ENCODE results near the gene TMUB1. TPM values are rescaled to one million over a fixed set of nuclear protein-coding genes. Genes with fewer than 3 reads are reported as not detected.

Gene TMUB1
- polyA plus RNA-seq, 12 donors: 21.5 to 49.2 (median 26.8) TPM; not detected in 1

DNA sequence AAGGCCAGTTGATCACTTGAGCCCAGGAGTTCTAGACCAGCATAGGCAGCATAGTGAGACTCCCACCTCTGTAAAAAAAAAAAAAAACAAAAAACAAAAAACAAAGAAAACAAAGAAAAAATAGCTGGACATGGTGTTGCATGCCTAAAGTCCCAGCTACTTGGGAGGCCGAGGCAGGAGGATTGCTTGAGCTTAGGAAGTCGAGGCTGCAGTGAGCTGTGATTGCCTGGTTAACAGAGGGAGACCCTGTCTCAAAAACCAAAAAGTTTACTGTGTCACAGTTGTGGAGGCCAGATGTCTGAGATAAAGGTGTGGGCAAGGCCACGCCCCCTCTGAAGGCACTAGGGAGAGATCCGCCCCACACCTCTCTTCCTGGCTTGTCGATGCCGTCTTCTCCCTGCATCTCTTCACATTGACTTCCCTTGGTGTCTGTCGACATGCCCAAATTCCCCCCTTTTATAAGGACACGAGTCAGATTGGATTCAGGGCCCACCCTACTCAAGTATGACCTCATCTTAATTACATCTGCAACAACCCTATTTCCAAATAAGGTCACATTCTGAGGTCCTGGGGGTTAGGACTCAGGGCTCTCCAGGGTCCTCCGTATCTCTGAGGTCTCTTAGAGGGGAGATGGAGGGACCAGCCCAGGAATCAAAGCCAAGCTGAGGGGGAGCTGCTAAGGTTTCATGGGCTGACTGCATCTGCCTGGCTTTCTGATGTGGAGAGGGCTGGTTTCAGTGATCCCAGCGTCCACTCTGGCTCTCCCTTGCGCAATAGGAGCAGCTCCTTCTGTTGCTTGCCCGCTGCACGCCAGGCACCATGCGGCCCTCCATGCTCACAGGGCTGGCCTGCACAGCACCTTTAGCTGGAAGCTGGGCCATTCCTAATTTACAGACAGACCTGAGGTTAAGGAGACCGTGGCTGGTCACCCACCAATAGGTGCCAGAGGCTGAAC is 26.1 kb upstream of the TMUB1 start:
- no peak for DNase-seq

DNA sequence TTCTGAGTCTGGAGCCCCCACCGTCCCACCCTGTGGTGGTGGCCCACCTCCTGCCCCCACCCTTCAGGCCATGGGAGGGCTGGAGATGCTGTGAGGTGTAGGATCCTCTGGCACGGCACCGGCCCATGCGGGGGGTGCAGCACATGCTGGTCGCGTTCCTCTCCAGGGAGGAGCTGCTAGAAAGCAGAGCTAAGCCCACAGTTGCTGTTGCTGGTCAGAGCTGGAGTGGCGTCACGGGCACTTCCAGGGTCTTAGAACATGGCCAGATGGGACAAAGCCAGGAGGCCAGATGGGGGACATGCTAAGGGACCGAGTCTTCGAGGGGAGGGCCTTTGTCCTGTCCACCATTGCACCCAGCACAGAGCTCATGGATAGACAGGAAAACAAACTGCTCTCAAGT is 24.6 kb upstream of the TMUB1 start:
- no peak for DNase-seq

DNA sequence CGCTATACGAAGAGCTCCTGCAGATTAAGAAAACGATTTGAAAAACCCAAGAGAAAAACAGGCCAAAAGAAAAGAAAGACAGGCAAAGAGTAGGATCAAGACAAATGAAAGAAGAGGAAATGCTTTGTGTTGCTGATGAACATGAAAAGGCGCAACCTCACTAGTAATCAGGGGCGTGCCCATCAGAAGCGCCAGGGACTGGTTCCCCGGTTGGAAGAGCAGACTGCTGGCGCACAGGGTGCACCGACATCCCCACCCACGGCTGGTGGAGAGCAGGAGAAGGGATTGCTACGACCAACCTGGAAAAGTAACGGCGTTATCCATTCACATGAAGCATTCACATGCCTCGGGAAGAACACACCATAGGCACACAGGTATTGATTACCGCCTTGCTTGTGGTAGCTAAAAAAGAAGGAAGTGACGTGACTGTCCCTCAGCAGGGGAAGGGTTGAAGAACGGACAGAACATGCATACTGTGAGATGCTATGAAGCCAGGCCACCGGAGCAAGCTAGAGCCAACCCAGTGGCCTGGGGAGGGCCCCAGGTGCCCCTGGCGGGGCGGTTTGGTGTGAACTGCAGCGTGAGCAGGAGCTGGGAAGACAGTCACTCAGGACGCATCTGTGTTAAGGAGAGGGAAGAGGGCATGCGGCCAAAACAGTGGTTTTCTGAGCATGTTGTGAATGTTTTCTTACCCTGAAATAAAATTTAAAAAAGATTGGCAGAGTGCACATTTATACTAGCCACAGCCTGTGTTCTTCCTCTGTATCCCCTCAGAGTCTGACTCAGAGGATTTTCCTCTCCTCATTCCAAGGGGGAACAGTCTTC is 21.3 kb upstream of the TMUB1 start:
- DNase-seq: no peak

DNA sequence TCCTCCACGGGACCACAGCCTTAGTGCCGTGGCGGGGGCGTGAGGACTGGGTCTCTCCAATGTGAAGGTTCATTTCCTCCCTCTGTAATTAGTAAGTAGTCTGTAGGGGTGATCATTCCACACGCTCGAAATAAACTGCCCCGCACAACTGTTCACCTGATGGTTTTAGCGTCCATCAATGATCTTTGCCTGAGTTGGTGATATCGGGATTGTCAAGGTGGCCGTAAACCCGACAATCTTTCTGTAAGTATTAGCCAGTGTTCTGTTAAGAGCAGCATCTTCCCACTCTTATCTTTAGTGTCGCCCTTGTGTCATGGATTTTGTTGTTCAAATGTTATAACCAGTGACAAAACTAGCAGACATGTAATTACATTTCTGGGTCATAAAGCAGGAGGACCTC is 20.7 kb upstream of the TMUB1 start:
- DNase-seq: no peak

DNA sequence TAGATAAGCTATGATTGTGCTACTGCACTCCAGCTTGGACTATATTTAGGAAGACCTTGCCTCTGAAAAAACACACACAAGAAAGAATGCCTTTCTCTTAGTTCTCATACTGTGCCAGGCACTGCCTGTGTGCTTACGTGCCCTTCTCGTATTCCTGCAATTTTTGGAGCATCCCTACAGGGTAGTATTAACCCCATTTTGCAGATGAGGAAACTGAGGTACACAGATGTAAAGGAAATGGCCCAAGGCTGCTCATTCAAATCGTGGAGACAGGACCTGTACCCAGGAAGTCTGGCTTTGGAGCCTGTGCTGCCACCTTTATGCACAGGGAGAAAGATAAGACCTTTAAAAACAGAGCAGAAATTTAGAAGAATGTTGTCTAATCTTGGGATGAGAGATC is 19.7 kb upstream of the TMUB1 start:
- no peak for DNase-seq

DNA sequence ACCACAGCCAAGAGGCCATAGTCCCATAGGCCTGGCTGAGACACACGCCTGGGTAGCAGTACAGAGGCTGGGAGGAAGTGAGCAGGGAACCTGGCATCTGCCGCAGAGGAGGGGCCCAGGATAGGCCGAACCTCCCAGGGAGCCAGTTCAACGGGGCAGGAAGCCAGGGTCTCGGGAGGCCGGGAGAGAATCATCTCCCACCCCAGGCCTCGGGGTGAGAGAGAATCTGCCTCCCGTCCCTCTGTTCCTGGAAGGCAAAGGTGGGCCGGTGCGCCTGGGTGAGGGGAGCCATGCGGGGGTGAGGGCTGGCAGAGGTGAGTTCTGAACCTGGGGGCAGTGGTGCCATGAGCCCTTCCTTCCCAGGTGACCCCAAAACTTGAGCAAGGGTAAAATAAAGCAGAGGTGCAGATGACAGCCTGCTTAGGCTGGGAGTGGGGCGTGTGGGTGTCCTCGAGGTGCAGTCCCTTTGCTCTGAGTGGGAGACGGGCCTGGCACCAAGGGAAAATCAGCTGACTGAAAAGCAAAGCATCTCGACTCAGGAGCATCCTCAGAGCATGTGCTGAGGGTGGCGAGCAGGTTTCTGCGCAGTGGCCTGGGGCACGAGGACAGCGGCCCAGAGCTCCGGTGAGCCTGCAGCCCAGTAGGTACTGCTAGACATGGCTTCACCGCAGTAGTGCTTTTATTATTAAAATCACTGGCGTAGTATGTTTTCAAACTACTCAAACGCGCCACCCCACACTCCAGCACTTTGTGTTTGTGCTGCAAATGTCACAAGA is 18.5 kb upstream of the TMUB1 start:
- no peak for DNase-seq

DNA sequence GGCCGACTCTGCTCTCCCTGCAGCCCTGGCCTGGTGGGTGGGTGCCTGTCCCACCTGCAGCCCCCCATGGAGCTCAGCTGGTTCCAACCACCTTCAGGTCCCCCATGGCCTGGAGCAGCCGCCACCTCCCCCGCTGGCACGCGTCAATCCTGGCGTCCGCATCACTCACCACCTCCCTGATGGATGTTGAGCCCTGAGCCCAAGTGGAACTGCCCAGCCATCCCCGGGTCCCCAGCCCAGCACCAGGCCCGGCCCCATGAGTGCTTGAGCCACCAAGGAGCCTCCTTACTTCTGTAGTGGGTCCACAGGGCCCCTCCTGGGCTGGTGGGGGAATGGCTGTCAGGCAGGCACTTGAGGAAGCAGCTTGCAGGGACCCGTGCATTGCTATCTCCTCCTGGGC is 17.6 kb upstream of the TMUB1 start:
- DNase-seq: no peak

DNA sequence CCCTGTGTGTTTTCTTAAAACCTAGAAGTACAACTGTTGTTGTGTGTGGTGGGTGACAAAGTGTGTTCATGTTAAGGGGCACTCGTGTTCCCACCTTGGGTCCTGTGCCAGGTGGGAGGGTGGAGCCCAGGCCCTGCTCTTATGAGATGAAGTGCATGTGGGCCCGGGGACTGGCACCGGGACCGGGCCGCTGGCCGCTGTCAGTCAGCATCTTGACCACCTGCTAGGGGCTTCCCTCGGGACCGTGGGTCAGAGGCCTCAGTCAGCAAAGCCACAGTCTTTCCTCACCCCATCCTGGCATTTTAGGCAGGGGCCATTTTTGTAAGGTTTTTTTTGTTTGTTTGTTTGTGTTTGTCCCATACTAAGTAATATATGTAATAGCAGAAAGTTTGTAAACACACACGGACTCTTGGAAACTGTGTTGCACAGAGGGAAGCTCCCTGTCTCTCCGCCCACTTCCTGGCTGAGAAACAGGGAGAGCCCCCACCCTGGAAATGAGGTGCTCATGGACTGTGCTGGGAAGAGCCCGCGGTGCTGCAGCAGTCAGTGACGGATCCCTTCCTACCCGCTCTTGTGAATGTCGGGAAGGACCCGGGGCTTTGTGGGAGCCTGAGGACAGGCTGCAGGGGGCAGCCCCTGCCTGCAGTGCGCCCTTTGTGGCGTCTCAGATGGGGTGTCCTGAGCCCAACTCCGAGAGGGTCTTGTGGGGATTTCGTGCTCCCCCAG is 16.4 kb upstream of the TMUB1 start:
- DNase-seq: no peak

DNA sequence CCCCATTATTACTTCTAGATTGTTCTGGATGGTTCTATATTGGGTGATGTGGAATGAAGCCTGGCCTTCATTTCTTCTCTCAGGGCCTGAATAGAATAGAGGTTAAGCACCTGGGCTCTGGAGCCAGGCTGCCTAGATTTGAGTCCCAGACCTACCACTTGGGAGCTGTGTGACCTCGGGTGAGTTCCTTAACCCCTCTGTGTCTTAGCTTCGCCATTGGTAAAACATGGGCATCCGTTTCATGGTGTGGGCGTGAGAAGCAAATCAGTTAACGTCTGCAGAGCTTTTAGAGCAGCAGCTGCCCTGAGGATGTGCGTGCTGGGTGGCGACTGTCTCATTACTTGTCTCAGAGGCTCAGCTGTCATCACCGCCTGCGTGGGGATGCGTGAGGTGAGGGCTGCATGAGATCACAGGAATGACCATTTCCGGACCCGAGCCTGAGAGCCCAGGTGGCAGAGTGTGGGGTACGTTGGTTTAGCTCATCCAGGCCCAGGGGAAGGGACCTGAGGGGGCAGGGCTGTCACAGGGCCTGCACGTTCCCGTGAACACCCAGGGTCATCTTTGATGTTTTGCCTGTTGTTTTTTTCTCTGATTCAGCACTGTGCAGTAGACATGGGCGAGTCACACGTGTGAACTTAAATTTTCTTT is 12.7 kb upstream of the TMUB1 start:
- DNase-seq: no peak

DNA sequence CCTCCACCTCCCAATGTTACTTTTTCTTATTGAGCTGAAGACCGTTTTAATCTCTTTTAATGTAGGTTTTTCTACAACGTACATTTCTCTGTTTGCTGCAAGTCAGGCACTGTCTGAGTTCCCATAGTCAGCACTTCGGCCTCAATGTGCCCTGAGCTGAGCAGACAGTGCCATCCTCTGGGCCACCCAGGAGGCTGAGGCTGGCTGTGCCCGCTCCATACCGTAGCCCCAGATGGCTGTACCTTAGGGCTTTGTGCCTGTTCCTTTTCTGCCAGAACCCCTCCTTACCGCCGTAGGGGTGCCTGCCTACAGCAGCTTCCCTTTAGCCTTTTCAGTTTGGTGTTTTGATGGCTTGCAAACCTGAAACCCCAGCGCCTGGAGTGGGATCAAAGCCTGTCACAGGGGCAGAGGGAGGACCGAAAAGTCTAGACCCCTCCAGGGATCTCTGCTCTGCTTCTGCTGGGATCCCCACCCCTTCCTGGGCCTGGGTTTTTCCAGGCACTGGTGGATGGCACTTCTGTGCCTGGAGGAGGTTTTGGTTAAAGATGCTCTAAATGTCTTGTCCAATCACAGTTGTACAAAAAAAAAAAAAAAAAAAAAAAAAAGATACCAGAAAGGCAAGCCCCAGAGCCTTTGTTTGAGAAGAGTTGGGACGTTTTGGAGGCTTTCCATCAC is 12.0 kb upstream of the TMUB1 start:
- DNase-seq: no peak

DNA sequence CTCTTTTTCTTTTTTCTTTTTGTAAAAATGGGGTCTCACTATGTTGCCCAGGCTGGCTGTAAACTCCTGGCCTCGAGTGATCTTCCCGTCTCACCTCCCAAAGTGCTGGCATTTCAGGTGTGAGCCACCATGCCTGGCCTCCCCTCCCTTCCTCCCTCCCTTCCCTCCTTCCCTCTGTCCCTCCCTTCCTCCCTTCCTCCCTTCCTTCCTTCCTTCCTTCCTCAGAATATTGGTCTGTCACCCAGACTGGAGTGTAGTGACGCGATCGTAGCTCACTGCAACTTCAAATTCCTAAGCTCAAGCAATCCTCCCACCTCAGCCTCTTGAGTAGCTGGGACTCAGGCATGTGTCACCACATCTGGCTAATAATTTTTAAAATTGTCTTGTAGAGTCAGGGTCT is 11.4 kb upstream of the TMUB1 start:
- DNase-seq: no peak

DNA sequence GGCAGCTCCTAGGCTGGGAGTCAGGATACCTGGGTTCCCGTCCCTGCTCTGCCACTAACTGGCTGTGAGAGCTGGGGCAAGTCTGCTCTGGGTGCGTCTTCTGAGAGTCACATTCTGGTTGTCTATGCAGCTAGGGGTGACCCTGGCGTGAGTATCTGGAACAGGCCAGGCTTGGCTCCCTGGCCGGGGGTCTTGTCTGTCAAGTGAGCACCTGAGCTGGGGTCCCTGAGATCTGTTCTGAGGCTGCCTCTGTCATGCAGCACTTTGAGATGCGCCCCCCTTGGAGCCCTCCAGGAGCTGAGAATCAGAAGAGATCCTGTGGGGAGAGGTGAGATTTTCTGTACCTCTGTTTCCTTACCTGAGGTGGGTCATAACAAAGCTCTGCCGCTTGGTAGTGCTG is 10.5 kb upstream of the TMUB1 start:
- no peak for DNase-seq

DNA sequence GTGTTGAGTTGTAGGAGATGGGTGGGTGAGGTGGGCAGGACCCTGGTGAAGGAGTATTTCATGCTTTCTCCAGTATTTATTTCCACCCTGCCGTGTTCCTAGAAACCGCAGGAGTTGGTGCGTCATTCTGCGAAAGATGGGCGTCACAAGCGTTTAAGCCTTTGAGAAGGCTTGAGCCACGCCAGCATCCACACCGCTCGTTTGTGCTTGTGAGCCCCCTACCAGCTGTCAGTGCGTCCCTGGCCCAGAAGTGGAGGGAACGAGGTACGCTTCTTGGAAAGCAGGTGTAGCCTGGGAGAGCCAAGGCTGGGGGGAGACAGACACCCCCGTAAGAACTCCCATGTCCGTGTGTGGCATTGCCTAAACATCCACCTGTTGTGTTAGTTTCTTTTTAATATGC is 8.7 kb upstream of the TMUB1 start:
- DNase-seq: no peak

DNA sequence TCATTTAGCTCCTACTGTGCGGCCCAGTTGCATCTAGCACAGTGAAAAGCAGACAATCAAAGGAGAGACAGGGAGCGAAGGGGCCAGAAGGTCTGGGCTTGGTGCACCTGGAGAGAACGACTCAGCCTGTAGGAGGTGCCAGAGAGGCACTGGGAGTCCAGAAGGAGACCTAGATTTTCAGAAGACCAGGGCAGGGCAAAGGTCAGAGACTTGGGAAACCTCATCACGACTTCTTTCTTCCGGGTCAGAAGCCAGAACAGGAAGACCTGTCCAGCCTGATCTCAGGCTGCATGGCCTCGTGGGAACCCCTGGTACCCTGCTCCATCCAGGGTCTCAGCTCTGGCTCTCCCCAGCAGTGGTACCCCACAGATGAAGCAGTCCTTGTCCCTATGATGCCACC is 8.1 kb upstream of the TMUB1 start:
- DNase-seq: no peak

DNA sequence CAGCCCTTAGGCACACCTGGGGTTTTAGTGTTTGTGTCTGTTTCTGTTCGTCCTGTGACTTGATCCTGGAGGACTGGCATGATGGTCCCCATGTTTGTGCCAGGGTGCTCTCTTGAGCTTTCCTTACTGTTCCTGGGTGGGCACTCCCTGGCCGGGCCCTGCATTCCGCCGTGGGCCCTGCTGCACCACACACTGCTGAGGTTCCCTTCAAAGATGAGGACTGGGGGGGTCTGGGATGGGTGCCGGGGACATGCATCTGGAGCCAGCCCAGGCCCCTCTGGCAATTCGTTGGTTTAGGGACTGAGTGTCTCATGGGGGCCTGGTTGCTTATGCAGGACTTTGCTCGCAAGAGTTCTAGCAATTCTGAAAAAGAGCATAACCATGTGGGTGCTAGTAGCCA is 7.7 kb upstream of the TMUB1 start:
- no peak for DNase-seq

DNA sequence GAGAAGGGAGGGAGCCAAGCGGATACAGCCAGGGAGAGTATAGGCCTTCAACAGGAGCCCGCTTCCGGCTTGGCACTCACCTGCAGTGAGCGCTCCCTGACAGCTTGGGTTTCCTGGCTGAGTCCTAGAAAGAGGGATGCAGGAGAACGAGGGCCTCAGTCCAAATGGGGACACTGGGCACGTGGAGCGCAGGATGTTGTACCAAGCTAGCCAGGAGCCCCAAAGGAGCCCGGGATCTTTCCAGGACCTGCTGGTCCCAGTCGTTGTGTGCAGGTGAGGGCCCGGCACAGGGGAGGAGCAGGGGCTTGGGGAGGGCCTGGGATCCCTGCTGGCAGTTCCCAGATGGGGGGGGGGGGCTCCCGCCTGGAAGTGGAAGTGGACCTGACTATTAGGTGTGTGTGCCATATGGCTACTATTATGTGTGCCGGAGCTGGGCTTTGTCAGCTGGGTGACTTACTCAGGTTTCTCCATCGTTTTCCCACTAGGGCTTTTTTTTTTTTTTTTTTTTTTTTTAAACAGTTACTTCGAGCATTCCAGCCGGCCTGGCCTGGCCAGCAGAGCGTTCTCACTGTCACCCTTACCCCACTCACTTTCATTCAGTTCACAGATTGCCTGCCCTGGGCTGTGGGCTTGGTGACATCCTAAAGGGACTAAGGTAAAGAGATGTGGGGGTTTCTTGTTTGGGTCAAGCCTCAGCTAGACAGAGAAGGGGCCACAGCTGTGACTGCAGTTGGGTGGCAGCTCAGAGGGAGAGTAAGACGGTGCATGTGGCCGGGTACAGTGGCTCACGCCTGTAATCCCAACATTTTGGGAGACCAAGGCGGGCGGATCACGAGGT is 6.8 kb upstream of the TMUB1 start:
- no peak for DNase-seq

DNA sequence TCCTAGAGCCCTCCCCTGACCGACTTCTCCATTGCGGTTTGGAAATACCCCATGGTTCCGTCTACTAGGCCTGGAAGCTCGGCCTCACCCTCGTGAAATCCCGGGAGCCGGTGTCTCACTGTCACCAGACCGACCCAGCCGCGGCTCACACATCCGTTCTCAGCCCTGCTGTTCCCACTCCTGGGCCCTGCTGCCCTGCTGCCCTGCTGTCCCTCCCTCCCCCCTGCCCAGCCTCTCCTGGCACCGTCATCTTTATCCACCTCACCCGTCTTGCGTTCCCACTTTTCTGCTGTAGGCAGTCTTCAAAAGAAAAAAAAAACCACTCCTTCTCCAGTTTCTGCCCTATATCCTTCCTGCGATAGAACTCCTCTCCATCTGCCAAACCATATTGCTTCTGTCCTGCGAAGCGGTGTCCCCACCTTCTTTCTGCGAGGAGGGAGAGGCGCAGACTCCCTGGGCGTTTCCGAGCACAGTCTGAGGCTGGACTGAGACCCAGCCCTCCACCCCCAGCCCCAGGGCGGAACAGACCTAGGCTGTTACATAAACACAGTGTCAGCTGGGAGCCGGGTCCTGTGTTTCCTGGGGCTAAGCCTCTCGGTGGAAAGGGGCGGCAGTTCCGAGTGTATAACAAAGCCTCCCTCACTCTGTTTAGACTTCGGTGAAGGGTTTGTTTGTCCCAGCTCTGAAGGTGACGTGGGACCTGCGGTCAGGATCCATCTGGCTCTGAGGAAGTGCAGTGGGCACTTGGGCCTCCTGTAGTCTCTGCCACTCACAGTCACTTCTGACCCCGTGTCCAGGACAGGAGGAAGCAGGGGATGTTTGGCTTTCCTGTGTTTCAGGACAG is 5.8 kb upstream of the TMUB1 start:
- no peak for DNase-seq
